ENCODE results near the gene FAF1.

DNA sequence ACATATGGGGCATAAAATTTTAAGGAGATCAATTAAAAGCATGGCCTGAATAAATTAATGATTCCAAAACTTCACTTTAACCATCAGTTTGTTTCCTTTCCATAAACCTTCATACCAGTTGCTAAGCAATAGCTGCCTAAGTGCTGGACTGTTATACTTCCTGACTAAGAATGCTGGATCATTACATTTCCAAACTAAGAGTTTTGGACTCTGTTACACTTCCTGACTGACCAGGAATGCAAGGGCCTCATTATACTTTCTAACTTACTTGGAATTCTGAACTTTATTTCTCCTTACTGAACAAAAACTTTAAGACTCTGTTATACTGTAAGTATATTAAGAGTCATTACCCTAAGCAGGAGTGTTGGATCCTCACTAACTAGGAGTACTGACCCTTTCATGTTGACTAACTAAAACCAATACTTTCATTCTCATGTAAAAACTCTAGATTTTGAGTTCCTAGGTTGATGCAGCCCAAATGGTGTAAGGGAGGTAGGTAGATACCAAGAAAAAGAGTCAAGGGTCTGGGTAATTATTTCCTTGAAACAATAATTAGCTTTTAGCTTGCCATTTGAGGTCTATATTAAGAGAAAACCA is 118.2 kb downstream of the FAF1 start:
- TF ChIP-seq FOXM1 (IDR thresholded peaks at IDR 0.05; ENCODE audit: low read depth) (no peak), NRF1 (IDR thresholded peaks at IDR 0.05; ENCODE audit: low read depth, low read length) (no peak), EP300 (IDR thresholded peaks at IDR 0.05; ENCODE audit: borderline replicate concordance in 1 of 2, low read depth in 1 of 2, low read length in 1 of 2) (no peak), RXRA (IDR thresholded peaks at IDR 0.05; ENCODE audit: borderline replicate concordance, low read depth) (no peak), RFX5 (IDR thresholded peaks at IDR 0.05; ENCODE audit: low read length) (no peak), MXI1 (IDR thresholded peaks at IDR 0.05; ENCODE audit: low read depth, low read length) (no peak), TEAD4 (IDR thresholded peaks at IDR 0.05; ENCODE audit: borderline replicate concordance, insufficient read depth) (no peak), CHD2 (IDR thresholded peaks at IDR 0.05; ENCODE audit: low read length, partially characterized antibody) (no peak)
- TF ChIP-seq, protein P1, sequence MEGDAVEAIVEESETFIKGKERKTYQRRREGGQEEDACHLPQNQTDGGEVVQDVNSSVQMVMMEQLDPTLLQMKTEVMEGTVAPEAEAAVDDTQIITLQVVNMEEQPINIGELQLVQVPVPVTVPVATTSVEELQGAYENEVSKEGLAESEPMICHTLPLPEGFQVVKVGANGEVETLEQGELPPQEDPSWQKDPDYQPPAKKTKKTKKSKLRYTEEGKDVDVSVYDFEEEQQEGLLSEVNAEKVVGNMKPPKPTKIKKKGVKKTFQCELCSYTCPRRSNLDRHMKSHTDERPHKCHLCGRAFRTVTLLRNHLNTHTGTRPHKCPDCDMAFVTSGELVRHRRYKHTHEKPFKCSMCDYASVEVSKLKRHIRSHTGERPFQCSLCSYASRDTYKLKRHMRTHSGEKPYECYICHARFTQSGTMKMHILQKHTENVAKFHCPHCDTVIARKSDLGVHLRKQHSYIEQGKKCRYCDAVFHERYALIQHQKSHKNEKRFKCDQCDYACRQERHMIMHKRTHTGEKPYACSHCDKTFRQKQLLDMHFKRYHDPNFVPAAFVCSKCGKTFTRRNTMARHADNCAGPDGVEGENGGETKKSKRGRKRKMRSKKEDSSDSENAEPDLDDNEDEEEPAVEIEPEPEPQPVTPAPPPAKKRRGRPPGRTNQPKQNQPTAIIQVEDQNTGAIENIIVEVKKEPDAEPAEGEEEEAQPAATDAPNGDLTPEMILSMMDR (IDR thresholded peaks at IDR 0.05), result no peak
- TF ChIP-seq, protein P2, sequence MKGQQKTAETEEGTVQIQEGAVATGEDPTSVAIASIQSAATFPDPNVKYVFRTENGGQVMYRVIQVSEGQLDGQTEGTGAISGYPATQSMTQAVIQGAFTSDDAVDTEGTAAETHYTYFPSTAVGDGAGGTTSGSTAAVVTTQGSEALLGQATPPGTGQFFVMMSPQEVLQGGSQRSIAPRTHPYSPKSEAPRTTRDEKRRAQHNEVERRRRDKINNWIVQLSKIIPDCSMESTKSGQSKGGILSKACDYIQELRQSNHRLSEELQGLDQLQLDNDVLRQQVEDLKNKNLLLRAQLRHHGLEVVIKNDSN (IDR thresholded peaks at IDR 0.05; ENCODE audit: borderline replicate concordance, low read depth), result no peak
- TF ChIP-seq, protein P3, sequence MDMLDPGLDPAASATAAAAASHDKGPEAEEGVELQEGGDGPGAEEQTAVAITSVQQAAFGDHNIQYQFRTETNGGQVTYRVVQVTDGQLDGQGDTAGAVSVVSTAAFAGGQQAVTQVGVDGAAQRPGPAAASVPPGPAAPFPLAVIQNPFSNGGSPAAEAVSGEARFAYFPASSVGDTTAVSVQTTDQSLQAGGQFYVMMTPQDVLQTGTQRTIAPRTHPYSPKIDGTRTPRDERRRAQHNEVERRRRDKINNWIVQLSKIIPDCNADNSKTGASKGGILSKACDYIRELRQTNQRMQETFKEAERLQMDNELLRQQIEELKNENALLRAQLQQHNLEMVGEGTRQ (IDR thresholded peaks at IDR 0.05; ENCODE audit: borderline replicate concordance, low read depth, low read length), result no peak
- TF ChIP-seq, protein P4, sequence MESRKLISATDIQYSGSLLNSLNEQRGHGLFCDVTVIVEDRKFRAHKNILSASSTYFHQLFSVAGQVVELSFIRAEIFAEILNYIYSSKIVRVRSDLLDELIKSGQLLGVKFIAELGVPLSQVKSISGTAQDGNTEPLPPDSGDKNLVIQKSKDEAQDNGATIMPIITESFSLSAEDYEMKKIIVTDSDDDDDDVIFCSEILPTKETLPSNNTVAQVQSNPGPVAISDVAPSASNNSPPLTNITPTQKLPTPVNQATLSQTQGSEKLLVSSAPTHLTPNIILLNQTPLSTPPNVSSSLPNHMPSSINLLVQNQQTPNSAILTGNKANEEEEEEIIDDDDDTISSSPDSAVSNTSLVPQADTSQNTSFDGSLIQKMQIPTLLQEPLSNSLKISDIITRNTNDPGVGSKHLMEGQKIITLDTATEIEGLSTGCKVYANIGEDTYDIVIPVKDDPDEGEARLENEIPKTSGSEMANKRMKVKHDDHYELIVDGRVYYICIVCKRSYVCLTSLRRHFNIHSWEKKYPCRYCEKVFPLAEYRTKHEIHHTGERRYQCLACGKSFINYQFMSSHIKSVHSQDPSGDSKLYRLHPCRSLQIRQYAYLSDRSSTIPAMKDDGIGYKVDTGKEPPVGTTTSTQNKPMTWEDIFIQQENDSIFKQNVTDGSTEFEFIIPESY (IDR thresholded peaks at IDR 0.05; ENCODE audit: borderline replicate concordance, low read depth), result no peak
